Ishikawa (cell line): Measurements from ENCODE around the gene CBX1.

ENCODE experiments used
- CEBPB ChIP-seq: IDR thresholded peaks from 2 replicates; pipeline ENCODE4 v1.6.1; 2012
- CREB1 ChIP-seq: IDR thresholded peaks from 2 replicates; pipeline ENCODE4 v1.6.1; 2012; ENCODE audit warnings: low read depth
- EGR1 ChIP-seq: IDR thresholded peaks from 2 replicates; pipeline ENCODE4 v1.6.1; 2012
- EP300 ChIP-seq: IDR thresholded peaks from 2 replicates; pipeline ENCODE4 v1.6.1; 2012; ENCODE audit warnings: borderline replicate concordance
- FOXM1 ChIP-seq: IDR thresholded peaks from 2 replicates; pipeline ENCODE4 v1.6.1; 2012; ENCODE audit warnings: low read depth, borderline replicate concordance
- MAX ChIP-seq: IDR thresholded peaks from 2 replicates; pipeline ENCODE4 v1.6.1; 2012
- NFIC ChIP-seq: IDR thresholded peaks from 2 replicates; pipeline ENCODE4 v1.6.1; 2012
- RAD21 ChIP-seq: IDR thresholded peaks from 2 replicates; pipeline ENCODE4 v1.6.1; 2012; ENCODE audit warnings: low read depth
- REST ChIP-seq: IDR thresholded peaks from 2 replicates; pipeline ENCODE4 v1.6.1; 2012; ENCODE audit warnings: low read depth, mild to moderate bottlenecking
- TAF1 ChIP-seq: IDR thresholded peaks from 2 replicates; pipeline ENCODE4 v1.6.1; 2012; ENCODE audit warnings: low read depth, mild to moderate bottlenecking
- TCF12 ChIP-seq: IDR thresholded peaks from 2 replicates; pipeline ENCODE4 v1.6.1; 2012; ENCODE audit warnings: low read depth
- TEAD4 ChIP-seq: IDR thresholded peaks from 2 replicates; pipeline ENCODE4 v1.6.1; 2012
- USF1 ChIP-seq: IDR thresholded peaks from 2 replicates; pipeline ENCODE4 v1.6.1; 2012
- YY1 ChIP-seq: IDR thresholded peaks from 2 replicates; pipeline ENCODE4 v1.6.1; 2012; ENCODE audit warnings: low read depth

GRCh38 chr17:48051283-48051682 lies 50.0 kb downstream of the CBX1 start:
- TF ChIP-seq CEBPB (no peak), YY1 (no peak), TEAD4 (no peak), CREB1 (no peak), NFIC (no peak), EP300 (no peak), TAF1 (no peak), FOXM1 (no peak), EGR1 (no peak), REST (no peak), MAX (no peak), TCF12 (no peak), USF1 (no peak), RAD21 (no peak)
